Measurements from ENCODE around the gene IFI27. TPM values are rescaled to one million over a fixed set of nuclear protein-coding genes. Genes with fewer than 3 reads are reported as not detected.

The IFI27 gene
- total and polyA plus RNA-seq, 2 of the 8 experiments (the other 6 are each of a cell fraction or from before 2014, with no cell fraction given), result 0.76 to 2.2 TPM

GRCh38 chr14:94101748-94102147 lies 8.8 kb upstream of the IFI27 start:
- Histone ChIP-seq H3K4ac (replicated peaks; ENCODE audit: insufficient read length, low read depth, low read length) (no peak overlapping the region), H3K4me1 (replicated peaks in 1 of 4; ENCODE audit: control insufficient read depth in 3 of 4, insufficient read depth in 4 of 4, low read length in 3 of 4) (no peaks in the 10 kb centered on the region), H2BK120ac (replicated peaks; ENCODE audit: low read depth, low read length) (no peak overlapping the region), H4K8ac (ENCODE audit: extremely low read depth, insufficient read depth, low read length) (no peak overlapping the region), H2AFZ (ENCODE audit: low read length) (no peak overlapping the region), H4K5ac (ENCODE audit: insufficient read length, low read depth, low read length) (no peak overlapping the region), H3K23ac (ENCODE audit: insufficient read length) (no peak overlapping the region), H2BK12ac (ENCODE audit: low read depth, low read length) (no peak overlapping the region), H3K79me1 (ENCODE audit: low read depth, low read length) (no peaks in the 10 kb centered on the region), H2BK15ac (ENCODE audit: low read length) (no peak overlapping the region), H3K36me3 (ENCODE audit: control insufficient read depth in 2 of 4, insufficient read depth in 4 of 4, low read length in 3 of 4) (no peaks in the 10 kb centered on the region; a peak in 1 of 8 replicates), H2AK5ac (ENCODE audit: low read depth, low read length) (no peak overlapping the region), H4K91ac (replicated peaks; ENCODE audit: insufficient read length, low read length) (no peak overlapping the region), H3K56ac (replicated peaks; ENCODE audit: insufficient read length, low read depth, low read length) (no peak overlapping the region), H2BK5ac (ENCODE audit: low read depth, low read length) (no peak overlapping the region), H3K18ac (ENCODE audit: extremely low read depth, low read length) (no peak overlapping the region), H2BK20ac (ENCODE audit: low read length) (no peak overlapping the region), H3K14ac (ENCODE audit: insufficient read length) (no peak overlapping the region), H3K9me3 (ENCODE audit: insufficient read depth in 2 of 2, low read depth in 1 of 2, low read length in 1 of 2) (no peaks in the 10 kb centered on the region), H3K4me2 (ENCODE audit: insufficient read depth in 1 of 2, low read depth in 2 of 2, low read length in 2 of 2) (no peak overlapping the region), H3K27me3 (replicated peaks in 1 of 4; ENCODE audit: control insufficient read depth in 3 of 4, extremely low read depth in 1 of 4, insufficient read depth in 3 of 4, low read length in 3 of 4) (no peaks in the 10 kb centered on the region), H3K9ac (replicated peaks in 1 of 4; ENCODE audit: extremely low read depth in 1 of 4, low read depth in 3 of 4, low read length in 3 of 4) (no peak overlapping the region), H4K20me1 (replicated peaks in 1 of 2; ENCODE audit: control insufficient read depth in 1 of 2, insufficient read depth in 2 of 2, low read length in 2 of 2) (no peaks in the 10 kb centered on the region), H3K27ac (ENCODE audit: low read depth, low read length) (no peak overlapping the region), H3K23me2 (ENCODE audit: low read depth, low read length) (no peaks in the 10 kb centered on the region), H3K4me3 (ENCODE audit: extremely low read depth in 1 of 4, insufficient read depth in 2 of 4, low read depth in 3 of 4, low read length in 4 of 4) (no peak overlapping the region), H3K79me2 (ENCODE audit: control insufficient read depth in 1 of 2, insufficient read depth in 2 of 2, low read length in 2 of 2) (no peaks in the 10 kb centered on the region)
- FAIRE-seq (no peak), DNase-seq (ENCODE audit: low read depth in 1 of 2, low spot score in 2 of 2) (no peak)
- WGBS, 2 experiments (ENCODE audit: extremely low coverage in 1 of 2, insufficient coverage in 1 of 2, insufficient read length in 1 of 2, insufficient replicate concordance in 2 of 2, low coverage in 1 of 2, low lambda C conversion rate in 2 of 2, missing lambda C conversion rate in 1 of 2), result 83% methylated on average over 10 of the region's 10 CpGs; no CpG with 5 or more reads in 1 of the 2 experiments
- ChIA-PET POLR2A (ENCODE audit: partially characterized antibody) (interaction anchor here (1.2 kb wide), 1 partner anchor 27 kb away, joined by 4 read pairs; no protein-coding TSS in a partner anchor), CTCF (ENCODE audit: partially characterized antibody) (interaction anchor here (1.9 kb wide), 1 partner anchor 65 kb away, joined by 7 read pairs; no protein-coding TSS in a partner anchor)
- TF ChIP-seq SIX5 (IDR thresholded peaks at IDR 0.05; ENCODE audit: low read depth, low read length), result no peak
